Measurements from ENCODE around the gene TCEANC2.

DNA sequence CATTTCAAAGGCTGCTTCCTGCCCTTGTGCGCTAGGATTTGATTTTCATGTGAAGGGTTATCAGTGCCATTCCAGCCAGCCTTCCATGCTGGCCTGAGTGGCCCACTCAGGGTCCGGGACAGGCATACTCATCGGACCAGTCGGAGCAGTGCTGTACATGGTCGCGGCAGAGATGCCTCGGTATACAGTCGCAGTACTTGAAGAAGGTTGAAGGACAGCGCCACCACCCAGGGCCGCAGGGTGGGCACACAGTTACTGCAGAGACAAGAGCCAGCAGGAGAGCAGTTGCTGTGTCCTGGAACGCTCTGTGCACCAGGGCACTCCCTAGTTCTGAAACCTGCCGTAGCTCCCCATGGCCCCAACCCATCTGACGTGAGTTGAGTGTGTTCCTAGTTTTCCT lies 44.5 kb upstream of the TCEANC2 start:
- TF ChIP-seq POLR2A (IDR thresholded peaks at IDR 0.05), result no peak
- TF ChIP-seq, protein P1, sequence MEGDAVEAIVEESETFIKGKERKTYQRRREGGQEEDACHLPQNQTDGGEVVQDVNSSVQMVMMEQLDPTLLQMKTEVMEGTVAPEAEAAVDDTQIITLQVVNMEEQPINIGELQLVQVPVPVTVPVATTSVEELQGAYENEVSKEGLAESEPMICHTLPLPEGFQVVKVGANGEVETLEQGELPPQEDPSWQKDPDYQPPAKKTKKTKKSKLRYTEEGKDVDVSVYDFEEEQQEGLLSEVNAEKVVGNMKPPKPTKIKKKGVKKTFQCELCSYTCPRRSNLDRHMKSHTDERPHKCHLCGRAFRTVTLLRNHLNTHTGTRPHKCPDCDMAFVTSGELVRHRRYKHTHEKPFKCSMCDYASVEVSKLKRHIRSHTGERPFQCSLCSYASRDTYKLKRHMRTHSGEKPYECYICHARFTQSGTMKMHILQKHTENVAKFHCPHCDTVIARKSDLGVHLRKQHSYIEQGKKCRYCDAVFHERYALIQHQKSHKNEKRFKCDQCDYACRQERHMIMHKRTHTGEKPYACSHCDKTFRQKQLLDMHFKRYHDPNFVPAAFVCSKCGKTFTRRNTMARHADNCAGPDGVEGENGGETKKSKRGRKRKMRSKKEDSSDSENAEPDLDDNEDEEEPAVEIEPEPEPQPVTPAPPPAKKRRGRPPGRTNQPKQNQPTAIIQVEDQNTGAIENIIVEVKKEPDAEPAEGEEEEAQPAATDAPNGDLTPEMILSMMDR (IDR thresholded peaks at IDR 0.05), result no peak
- no peak for TF ChIP-seq EP300 (IDR thresholded peaks at IDR 0.05; ENCODE audit: low read depth)

Measured in transverse colon (tissue), 3 donors.